Heart left ventricle (tissue), 16 donors: ENCODE data around the gene FSTL4. TPM values are rescaled to one million over a fixed set of nuclear protein-coding genes. Genes with fewer than 3 reads are reported as not detected.

ENCODE experiments used
- ATAC-seq, 4 donors: fragments of 200-7000 bp; cut with Tn5 transposase; one replicate each; pipeline ENCODE4 v1.9.1; 2020 to 2022; ENCODE audit warnings: moderate library complexity in 4 of 4, mild to moderate bottlenecking in 3 of 4, moderate number of reproducible peaks in 1 of 4
- DNase-seq, 5 donors: peaks; one replicate each; pipeline ENCODE4 v3.0.0-alpha.2; 2020
- H3K27ac ChIP-seq, 12 donors: fragments of 200-600 bp; sonication (generic) in 4 of 12; one replicate each; pipeline versions ENCODE4 v1.5.0 to v1.8.0; 2016 to 2022; ENCODE audit warnings: mild to moderate bottlenecking in 2 of 12
- H3K27me3 ChIP-seq, 9 donors: fragments of 200-600 bp; sonication (generic) in 2 of 9; one replicate each; pipeline versions ENCODE4 v1.5.1 to v1.8.0; 2016 to 2022; ENCODE audit warnings: mild to moderate bottlenecking in 3 of 9
- H3K36me3 ChIP-seq, 9 donors: fragments of 200-600 bp; sonication (generic) in 2 of 9; one replicate each; pipeline versions ENCODE4 v1.5.0 to v1.8.0; 2018 to 2022; ENCODE audit warnings: mild to moderate bottlenecking in 2 of 9
- H3K4me1 ChIP-seq, 12 donors: fragments of 200-600 bp; sonication (generic) in 4 of 12; one replicate each; pipeline versions ENCODE4 v1.5.0 to v1.8.0; 2016 to 2022; ENCODE audit warnings: mild to moderate bottlenecking in 3 of 12
- H3K4me3 ChIP-seq, 12 donors: fragments of 200-600 bp; sonication (generic) in 4 of 12; one replicate each; pipeline versions ENCODE4 v1.5.0 to v1.8.0; 2017 to 2022; ENCODE audit warnings: mild to moderate bottlenecking in 9 of 12, moderate library complexity in 4 of 12
- H3K9me3 ChIP-seq, 12 donors: fragments of 200-600 bp; sonication (generic) in 4 of 12; one replicate each; pipeline versions ENCODE4 v1.5.0 to v1.8.0; 2016 to 2022; ENCODE audit warnings: mild to moderate bottlenecking in 1 of 12
- POLR2A ChIP-seq, 2 donors: fragments of 450-650 bp; IDR thresholded peaks; one replicate each; pipeline ENCODE4 v1.6.1; 2017; ENCODE audit warnings: antibody characterized with exemption in 2 of 2, mild to moderate bottlenecking in 2 of 2, moderate library complexity in 2 of 2
- WGBS, 4 donors: extraction: QIAGEN DNeasy Blood & Tissue Kit in 2 of 4; methylation state at CpG; one replicate each; pipeline versions ENCODE4 v1.1.5 to v1.1.7; 2013 to 2018; 5-methylcytosine and 5-hydroxymethylcytosine counted together
- intact Hi-C, 10 donors: fragments of 100-400 bp; cut with DNase I; formaldehyde crosslinking; loops; one replicate each; pipeline versions ENCODE4 v1.11.1 to v1.14.2; 2022
- polyA plus RNA-seq, 2 donors: library from polyadenylated mRNA; stranded (reverse); fragments of 200-250 nt; gene quantifications; one replicate each; pipeline ENCODE4 v1.2.3, GENCODE V29; 2013
- total RNA-seq, 9 donors: library from RNA; depleted of rRNA in 2 of 9; stranded (reverse); fragments of >200 nt in 2 of 9; fragmentation: NEBNext Ultra II Directional in 3 of 9; extraction: Animal tissue kit (Norgen Biotek cat#: 25700) in 3 of 9; gene quantifications; one replicate each; pipeline versions ENCODE4 v1.1.0 to v1.2.4, GENCODE V29; 2016 to 2023
- TF ChIP-seq, protein P1 (sequence below), 12 donors: fragments of 200-600 bp; sonication (generic) in 4 of 12; IDR thresholded peaks; one replicate each; pipeline versions ENCODE4 v1.5.0 to v1.8.0; 2018 to 2022; ENCODE audit warnings: antibody characterized with exemption in 12 of 12, mild to moderate bottlenecking in 5 of 12
- donor health status: ischemic (EF 13 %, LVEDD 7.1; RV severe dilation, severe dysfunction).
- donor health status: healthy with polysubstance abuse.
- donor health status: DM: no; HTN: yes; CAD: no.
- donor health status: DM: no; HTN: no; CAD: no.
- donor health status: ischemic (EF 25% LVEDD 6.9; RV normal size, moderate dysfunction).
- donor health status: ischemic (EF 25% LVEDD 5.7; RV mildly dilated, moderate dysfunction).
- donor health status: healthy.
- donor health status: DM: yes; HTN: yes; CAD: no.
- donor health status: ischemic (EF 35%, LVEDD 5.7; RV mildly dilated, moderate dysfunction).
- donor health status: nonischemic (EF 11% LVEDD 7.7; RV severe dilation, severe dysfunction).
- donor health status: DM: yes; HTN: yes; CAD: no.
- donor health status: PGD.
- donor health status: ischemic (EF 29% LVEDD 5.4; RV normal size, mild dysfunction).
- donor health status: nonischemic (EF 23%, LVEDD 6.1; RV moderate dilation, normal function).

The FSTL4 gene
- total and polyA plus RNA-seq, 11 donors: 0.01 to 0.39 (median 0.17) TPM; not detected in 6

GRCh38 chr5:133229931-133230664 lies 382.2 kb downstream of the FSTL4 start:
- Histone ChIP-seq H3K9me3 (no peaks in the 10 kb centered on the region), H3K27ac (no peak overlapping the region), H3K4me1 (peaks cover 0 to 6% (median 0%) of the 10 kb centered on the region in 12 donors), H3K36me3 (no peaks in the 10 kb centered on the region), H3K4me3 (no peak overlapping the region), H3K27me3 (no peaks in the 10 kb centered on the region)
- intact Hi-C loops: no loop called here
- no peak for DNase-seq
- peak in 1 of 4 donors; percentile 39 for ATAC-seq
- WGBS, 4 donors: 80 to 91% (median 86%) methylated on average over 8 of the region's 8 CpGs
- TF ChIP-seq POLR2A (IDR thresholded peaks at IDR 0.05): no peak
- TF ChIP-seq, protein P1, sequence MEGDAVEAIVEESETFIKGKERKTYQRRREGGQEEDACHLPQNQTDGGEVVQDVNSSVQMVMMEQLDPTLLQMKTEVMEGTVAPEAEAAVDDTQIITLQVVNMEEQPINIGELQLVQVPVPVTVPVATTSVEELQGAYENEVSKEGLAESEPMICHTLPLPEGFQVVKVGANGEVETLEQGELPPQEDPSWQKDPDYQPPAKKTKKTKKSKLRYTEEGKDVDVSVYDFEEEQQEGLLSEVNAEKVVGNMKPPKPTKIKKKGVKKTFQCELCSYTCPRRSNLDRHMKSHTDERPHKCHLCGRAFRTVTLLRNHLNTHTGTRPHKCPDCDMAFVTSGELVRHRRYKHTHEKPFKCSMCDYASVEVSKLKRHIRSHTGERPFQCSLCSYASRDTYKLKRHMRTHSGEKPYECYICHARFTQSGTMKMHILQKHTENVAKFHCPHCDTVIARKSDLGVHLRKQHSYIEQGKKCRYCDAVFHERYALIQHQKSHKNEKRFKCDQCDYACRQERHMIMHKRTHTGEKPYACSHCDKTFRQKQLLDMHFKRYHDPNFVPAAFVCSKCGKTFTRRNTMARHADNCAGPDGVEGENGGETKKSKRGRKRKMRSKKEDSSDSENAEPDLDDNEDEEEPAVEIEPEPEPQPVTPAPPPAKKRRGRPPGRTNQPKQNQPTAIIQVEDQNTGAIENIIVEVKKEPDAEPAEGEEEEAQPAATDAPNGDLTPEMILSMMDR (IDR thresholded peaks at IDR 0.05): no peak

GRCh38 chr5:133228316-133228715 lies 384.0 kb downstream of the FSTL4 start:
- Histone ChIP-seq H3K27me3 (no peaks in the 10 kb centered on the region), H3K9me3 (no peaks in the 10 kb centered on the region), H3K4me1 (peaks cover 0 to 6% (median 0%) of the 10 kb centered on the region in 12 donors), H3K27ac (no peak overlapping the region), H3K4me3 (no peak overlapping the region), H3K36me3 (no peaks in the 10 kb centered on the region)
- 59 to 83% (median 74%) methylated on average over 1 of the region's 1 CpG for WGBS, 4 donors
- intact Hi-C loops: no loop called here
- TF ChIP-seq, protein P1 (IDR thresholded peaks at IDR 0.05): no peak
- TF ChIP-seq POLR2A (IDR thresholded peaks at IDR 0.05): no peak
- DNase-seq (no peak), ATAC-seq (no peak)

DNA sequence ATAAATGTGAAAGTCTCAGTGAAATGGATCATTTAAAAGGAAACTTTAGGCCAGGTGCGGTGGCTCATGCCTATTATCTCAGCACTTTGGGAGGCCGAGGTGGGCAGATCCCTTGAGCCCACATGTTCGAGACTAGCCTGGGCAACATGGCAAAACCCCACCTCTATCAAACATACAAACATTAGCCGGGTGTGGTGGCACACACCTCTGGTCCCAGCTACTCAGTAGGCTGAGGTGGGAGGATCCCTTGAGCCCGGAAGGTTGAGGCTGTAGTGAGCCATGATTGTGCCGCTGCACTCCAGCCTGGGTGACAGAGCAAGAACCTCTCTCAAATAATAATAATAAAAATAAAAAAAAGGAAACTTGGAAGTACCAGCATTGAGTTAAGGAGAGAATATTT lies 384.4 kb downstream of the FSTL4 start:
- no peaks in the 10 kb centered on the region for H3K9me3 ChIP-seq
- intact Hi-C loops: no loop called here

DNA sequence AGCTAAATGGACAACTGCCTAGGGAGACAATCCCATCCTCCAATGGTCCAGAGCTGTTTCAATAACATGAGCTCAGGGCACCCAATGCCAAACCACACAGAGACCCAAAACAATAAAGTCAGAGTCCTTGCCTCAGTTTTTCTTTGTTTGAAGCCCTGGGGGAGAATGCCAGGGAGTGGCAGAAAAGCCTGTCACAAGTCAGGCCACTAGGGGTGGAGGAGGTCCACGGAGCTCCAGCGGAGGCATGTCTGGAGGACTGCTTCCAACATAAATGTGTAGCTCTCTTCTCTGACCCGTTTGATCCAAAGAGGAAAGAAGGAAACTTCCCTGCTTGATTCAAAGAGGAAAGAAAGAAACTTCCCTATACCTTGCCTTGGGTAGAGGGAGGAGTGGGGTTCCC lies 385.3 kb downstream of the FSTL4 start:
- TF ChIP-seq POLR2A (IDR thresholded peaks at IDR 0.05): no peak
- TF ChIP-seq, protein P1 (IDR thresholded peaks at IDR 0.05): no peak
- WGBS, 4 donors: 71 to 83% (median 78%) methylated on average over 3 of the region's 3 CpGs
- H3K4me3 ChIP-seq: no peak overlapping the region
- DNase-seq (no peak), ATAC-seq (no peak)
- no peaks in the 10 kb centered on the region for H3K27me3 ChIP-seq
- intact Hi-C loops: no loop called here
- H3K4me1 ChIP-seq: peaks cover 0 to 6% (median 0%) of the 10 kb centered on the region in 12 donors
- H3K36me3 ChIP-seq: no peaks in the 10 kb centered on the region
- H3K9me3 ChIP-seq: no peaks in the 10 kb centered on the region
- H3K27ac ChIP-seq: no peak overlapping the region

More for the DNA sequence above, 384.4 kb downstream of the FSTL4 start:
- TF ChIP-seq, protein P1 (IDR thresholded peaks at IDR 0.05): no peak
- TF ChIP-seq POLR2A (IDR thresholded peaks at IDR 0.05): no peak
- Histone ChIP-seq H3K27me3 (no peaks in the 10 kb centered on the region), H3K4me3 (no peak overlapping the region), H3K4me1 (peaks cover 0 to 6% (median 0%) of the 10 kb centered on the region in 12 donors), H3K27ac (no peak overlapping the region), H3K36me3 (no peaks in the 10 kb centered on the region)
- no peak for ATAC-seq
- no peak for DNase-seq
- WGBS, 4 donors: 86 to 91% (median 88%) methylated on average over 6 of the region's 6 CpGs
